Mesenchymal stem cell (in vitro differentiated cells and primary cell): Measurements from ENCODE around the gene PRPF39.

Source experiments
- DNase-seq: peaks from one replicate; pipeline ENCODE4 v3.0.0-alpha.2; 2013
- H2AFZ ChIP-seq: one replicate; pipeline ENCODE4 v1.6.1; 2013; ENCODE audit warnings: low read depth, mild to moderate bottlenecking, control low read depth, inconsistent platforms, low read length, moderate library complexity
- H2AK5ac ChIP-seq: 2 replicates; pipeline ENCODE4 v1.6.1; 2013; ENCODE audit warnings: low read length, moderate library complexity, mild to moderate bottlenecking, inconsistent platforms; ENCODE audit not compliant: severe bottlenecking
- H2BK120ac ChIP-seq: one replicate; pipeline ENCODE4 v1.6.1; 2013; ENCODE audit warnings: low read depth, mild to moderate bottlenecking, inconsistent platforms, low read length, moderate library complexity
- H2BK12ac ChIP-seq, 2 experiments: one replicate each; pipeline ENCODE4 v1.6.1; 2013; ENCODE audit warnings: inconsistent platforms in 2 of 2, low read length in 2 of 2, mild to moderate bottlenecking in 2 of 2, moderate library complexity in 2 of 2, control low read depth in 1 of 2
- H2BK15ac ChIP-seq: one replicate; pipeline ENCODE4 v1.6.1; 2013; ENCODE audit warnings: mild to moderate bottlenecking, low read depth, inconsistent platforms; ENCODE audit not compliant: poor library complexity, severe bottlenecking
- H2BK5ac ChIP-seq: 2 replicates; pipeline ENCODE4 v1.6.1; 2013; ENCODE audit warnings: low read depth, mild to moderate bottlenecking, low read length, control low read depth, inconsistent platforms; ENCODE audit not compliant: poor library complexity, severe bottlenecking
- H3K14ac ChIP-seq, 2 experiments: one replicate each; pipeline ENCODE4 v1.6.1; 2013; ENCODE audit warnings: inconsistent platforms in 2 of 2, low read length in 2 of 2, control low read depth in 1 of 2, mild to moderate bottlenecking in 1 of 2, moderate library complexity in 1 of 2
- H3K18ac ChIP-seq, 2 experiments: one replicate each; pipeline ENCODE4 v1.6.1; 2013; ENCODE audit warnings: inconsistent platforms in 2 of 2, low read length in 2 of 2, control low read depth in 1 of 2, low read depth in 1 of 2, mild to moderate bottlenecking in 1 of 2
- H3K23ac ChIP-seq, 2 experiments: one replicate each; pipeline ENCODE4 v1.6.1; 2013; ENCODE audit warnings: inconsistent platforms in 2 of 2, low read length in 2 of 2, mild to moderate bottlenecking in 2 of 2, moderate library complexity in 2 of 2, control low read depth in 1 of 2
- H3K27ac ChIP-seq: 2 replicates; pipeline ENCODE4 v1.5.1; 2013; ENCODE audit warnings: mild to moderate bottlenecking, moderate library complexity, low read length, control low read depth, inconsistent platforms; ENCODE audit not compliant: poor library complexity, severe bottlenecking
- H3K27me3 ChIP-seq, 2 experiments: 2 replicates each; pipeline versions ENCODE4 v1.6.1 to v1.7.0; 2013; ENCODE audit warnings: low read length in 2 of 2, mild to moderate bottlenecking in 2 of 2, moderate library complexity in 2 of 2, control low read depth in 1 of 2, inconsistent platforms in 1 of 2; ENCODE audit not compliant: control insufficient read depth in 1 of 2, insufficient read depth in 1 of 2
- H3K36me3 ChIP-seq, 2 experiments: 2 replicates each; pipeline versions ENCODE4 v1.6.1 to v1.7.0; 2013; ENCODE audit warnings: low read length in 2 of 2, control low read depth in 1 of 2, inconsistent platforms in 1 of 2, low read depth in 1 of 2, mild to moderate bottlenecking in 1 of 2; ENCODE audit not compliant: insufficient read depth in 2 of 2, control insufficient read depth in 1 of 2
- H3K4ac ChIP-seq, 2 experiments: one replicate each; pipeline ENCODE4 v1.6.1; 2013; ENCODE audit warnings: inconsistent platforms in 2 of 2, low read length in 2 of 2, mild to moderate bottlenecking in 2 of 2, moderate library complexity in 2 of 2, control low read depth in 1 of 2, low read depth in 1 of 2
- H3K4me1 ChIP-seq: 2 replicates; pipeline ENCODE4 v1.6.1; 2013; ENCODE audit warnings: low read depth, low read length, control low read depth; ENCODE audit not compliant: control insufficient read depth, insufficient read depth
- H3K4me2 ChIP-seq: 2 replicates; pipeline ENCODE4 v1.6.1; 2013; ENCODE audit warnings: low read length, mild to moderate bottlenecking, inconsistent platforms; ENCODE audit not compliant: poor library complexity, severe bottlenecking
- H3K4me3 ChIP-seq, 2 experiments: 2 replicates each; pipeline versions ENCODE4 v1.5.1 to v1.7.0; 2013; ENCODE audit warnings: low read length in 2 of 2, mild to moderate bottlenecking in 2 of 2, control low read depth in 1 of 2, low read depth in 1 of 2; ENCODE audit not compliant: insufficient read depth in 1 of 2
- H3K79me1 ChIP-seq: replicated peaks from 2 replicates; pipeline ENCODE4 v1.6.1; 2013; ENCODE audit warnings: mild to moderate bottlenecking, control low read depth, low read length, inconsistent platforms; ENCODE audit not compliant: poor library complexity, severe bottlenecking
- H3K9ac ChIP-seq: 2 replicates; pipeline ENCODE4 v1.7.0; 2013; ENCODE audit warnings: mild to moderate bottlenecking, low read length, moderate library complexity
- H3K9me3 ChIP-seq: 2 replicates; pipeline ENCODE4 v1.7.0; 2013; ENCODE audit warnings: mild to moderate bottlenecking, low read length; ENCODE audit not compliant: control insufficient read depth
- H4K8ac ChIP-seq: one replicate; pipeline ENCODE4 v1.6.1; 2013; ENCODE audit warnings: inconsistent platforms, mild to moderate bottlenecking, low read length, moderate library complexity
- H4K91ac ChIP-seq: one replicate; pipeline ENCODE4 v1.6.1; 2013; ENCODE audit warnings: mild to moderate bottlenecking, low read length, inconsistent platforms
- WGBS: methylation state at CpG from one replicate; pipeline ENCODE4 v1.1.7; 2013; ENCODE audit warnings: mixed read lengths; 5-methylcytosine and 5-hydroxymethylcytosine counted together

Gene PRPF39

GRCh38 chr14:45057881-45058364 lies 26.0 kb upstream of the PRPF39 start:
- Histone ChIP-seq H2BK5ac (no peak overlapping the region), H3K27ac (no peak overlapping the region), H2BK15ac (no peak overlapping the region), H3K9me3 (peaks cover 16% of the 10 kb centered on the region), H4K8ac (no peak overlapping the region), H3K4me2 (no peak overlapping the region), H2AK5ac (no peak overlapping the region), H2AFZ (no peak overlapping the region), H3K4ac (no peak overlapping the region), H2BK120ac (no peak overlapping the region), H3K9ac (no peak overlapping the region), H3K79me1 (peaks cover 7% of the 10 kb centered on the region), H3K4me3 (no peak overlapping the region), H3K18ac (no peak overlapping the region), H2BK12ac (no peak overlapping the region), H3K27me3 (no peaks in the 10 kb centered on the region), H3K14ac (no peak overlapping the region), H3K4me1 (no peaks in the 10 kb centered on the region), H3K23ac (no peak overlapping the region), H3K36me3 (peaks cover 3 to 35% of the 10 kb centered on the region in 2 experiments), H4K91ac (no peak overlapping the region)
- DNase-seq, result no peak

GRCh38 chr14:45060551-45060950 lies 23.4 kb upstream of the PRPF39 start:
- Histone ChIP-seq H3K4ac (no peak overlapping the region), H2BK120ac (no peak overlapping the region), H3K23ac (no peak overlapping the region), H2BK12ac (no peak overlapping the region), H3K4me1 (no peaks in the 10 kb centered on the region), H3K14ac (no peak overlapping the region), H3K9me3 (peaks cover 16% of the 10 kb centered on the region), H3K36me3 (peaks cover under 1 to 19% of the 10 kb centered on the region in 2 experiments), H3K79me1 (peaks cover 17% of the 10 kb centered on the region), H3K9ac (no peak overlapping the region), H2BK5ac (no peak overlapping the region), H2AFZ (no peak overlapping the region), H3K18ac (no peak overlapping the region), H2BK15ac (no peak overlapping the region), H3K4me2 (no peak overlapping the region), H3K4me3 (no peak overlapping the region), H4K8ac (no peak overlapping the region), H2AK5ac (no peak overlapping the region), H4K91ac (no peak overlapping the region), H3K27ac (no peak overlapping the region), H3K27me3 (no peaks in the 10 kb centered on the region)
- DNase-seq, result no peak

GRCh38 chr14:45065540-45065939 lies 18.4 kb upstream of the PRPF39 start:
- Histone ChIP-seq H3K79me1 (peaks cover 19% of the 10 kb centered on the region), H3K4ac (no peak overlapping the region), H3K14ac (no peak overlapping the region), H3K4me1 (no peaks in the 10 kb centered on the region), H3K18ac (no peak overlapping the region), H2BK12ac (no peak overlapping the region), H2BK5ac (no peak overlapping the region), H3K23ac (no peak overlapping the region), H2AFZ (no peak overlapping the region), H4K8ac (no peak overlapping the region), H3K36me3 (peaks cover 0 to 18% of the 10 kb centered on the region in 2 experiments), H4K91ac (no peak overlapping the region), H2BK15ac (no peak overlapping the region), H3K4me2 (no peak overlapping the region), H3K9me3 (peaks cover 3% of the 10 kb centered on the region), H2BK120ac (peak overlapping the region; percentile 49), H3K4me3 (no peak overlapping the region), H3K9ac (no peak overlapping the region), H3K27me3 (no peaks in the 10 kb centered on the region), H2AK5ac (no peak overlapping the region), H3K27ac (no peak overlapping the region)
- WGBS, result 61% methylated on average over 3 of the region's 3 CpGs
- peak; percentile 54 for DNase-seq

- H3K14ac ChIP-seq, result no peak overlapping the region
- H3K9ac ChIP-seq, result no peak overlapping the region
- peaks cover 0 to 16% of the 10 kb centered on the region in 2 experiments for H3K36me3 ChIP-seq
- no peak overlapping the region for H4K8ac ChIP-seq
- WGBS, result 37% methylated on average over 2 of the region's 2 CpGs
- no peak overlapping the region for H2BK12ac ChIP-seq
- no peak overlapping the region for H2BK15ac ChIP-seq
- peak; percentile 58 for DNase-seq
- no peak overlapping the region for H3K4me3 ChIP-seq
- H3K27me3 ChIP-seq, result no peaks in the 10 kb centered on the region
- no peak overlapping the region for H3K27ac ChIP-seq
- H3K4me1 ChIP-seq, result no peaks in the 10 kb centered on the region
- H3K4me2 ChIP-seq, result no peak overlapping the region
- peaks cover 3% of the 10 kb centered on the region for H3K9me3 ChIP-seq
- no peak overlapping the region for H2BK5ac ChIP-seq
- no peak overlapping the region for H2AK5ac ChIP-seq
- H2BK120ac ChIP-seq, result peak overlapping the region; percentile 49
- H2AFZ ChIP-seq, result no peak overlapping the region
- no peak overlapping the region for H3K18ac ChIP-seq
- H3K79me1 ChIP-seq, result peaks cover 19% of the 10 kb centered on the region
- H4K91ac ChIP-seq, result no peak overlapping the region
- H3K4ac ChIP-seq, result no peak overlapping the region
- no peak overlapping the region for H3K23ac ChIP-seq
Observed at GRCh38 chr14:45065956-45066355, 18.0 kb upstream of the PRPF39 start.
